HG03280 (cell line): Measurements from ENCODE around the gene ATG5.

Source experiments
- ATAC-seq: cut with Tn5 transposase; IDR thresholded peaks from one replicate; pipeline ENCODE4 v1.9.1; 2021; ENCODE audit warnings: mild to moderate bottlenecking, moderate library complexity; ENCODE audit not compliant: unreplicated experiment

ATG5 gene

DNA sequence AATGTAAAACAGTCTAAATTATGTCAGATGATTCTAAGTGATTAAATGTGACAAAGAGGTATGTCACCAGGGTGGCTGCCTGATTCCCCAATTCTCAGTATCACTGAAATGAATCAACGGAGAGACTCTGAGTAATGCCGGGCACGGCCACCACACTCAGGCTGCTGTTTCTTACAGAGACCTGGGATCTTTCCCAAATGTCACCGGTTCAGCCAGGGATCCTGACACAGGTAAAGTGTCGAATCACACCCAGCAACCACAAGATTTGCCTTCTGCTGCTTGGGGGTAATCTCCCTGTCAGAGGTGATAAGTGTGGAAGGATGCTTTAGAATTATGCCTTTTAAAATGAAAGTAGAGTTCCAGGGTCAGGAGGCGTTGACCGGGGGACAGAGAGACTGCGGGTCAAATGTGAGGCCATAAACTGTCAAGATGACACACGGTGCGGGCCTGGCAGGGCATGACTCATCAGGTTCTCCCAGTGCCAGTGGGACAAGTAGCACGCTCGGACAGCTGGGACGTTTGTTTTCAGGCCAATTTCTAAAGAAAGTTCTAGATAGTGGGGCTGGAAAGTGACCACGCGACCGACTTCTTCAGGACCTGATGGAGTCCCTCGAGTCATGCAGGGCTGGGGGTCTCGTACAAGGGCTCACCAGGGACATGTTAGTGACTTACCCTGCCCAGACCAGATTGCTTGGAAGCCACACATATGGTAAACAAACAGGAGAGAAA is 190.5 kb downstream of the ATG5 start:
- ATAC-seq = no peak
